Peyer's patch (tissue), 4 donors: ENCODE measurements around the gene PHB1. TPM values are rescaled to one million over a fixed set of nuclear protein-coding genes. Genes with fewer than 3 reads are reported as not detected.
A peak's percentile ranks its signal among the peaks of the same experiment; 100 is the strongest.

Experiments
- DNase-seq, 3 donors: peaks; one replicate each; pipeline ENCODE4 v3.0.0-alpha.2; 2017 to 2019
- H3K27ac ChIP-seq, 4 donors: fragments of 200-600 bp; sonication (generic); one replicate each; pipeline ENCODE4 v1.5.1; 2016 to 2019
- H3K27me3 ChIP-seq, 2 donors: fragments of 200-600 bp; sonication (generic); one replicate each; pipeline ENCODE4 v1.5.1; 2019
- H3K36me3 ChIP-seq, 3 donors: fragments of 200-600 bp; sonication (generic); one replicate each; pipeline ENCODE4 v1.5.1; 2016 to 2019
- H3K4me1 ChIP-seq, 4 donors: fragments of 200-600 bp; sonication (generic); one replicate each; pipeline ENCODE4 v1.5.1; 2016 to 2019
- H3K4me3 ChIP-seq, 4 donors: fragments of 200-600 bp; sonication (generic); 1 replicate in 3 of 4; 2 replicates in 1 of 4; pipeline ENCODE4 v1.5.1; 2016 to 2019; ENCODE audit warnings: mild to moderate bottlenecking in 1 of 4
- H3K9me3 ChIP-seq, 4 donors: fragments of 200-600 bp; sonication (generic); one replicate each; pipeline ENCODE4 v1.5.1; 2016 to 2019; ENCODE audit warnings: mild to moderate bottlenecking in 1 of 4
- POLR2A ChIP-seq, 2 donors: fragments of 450-650 bp; IDR thresholded peaks; one replicate each; pipeline ENCODE4 v1.5.1; 2017; ENCODE audit warnings: antibody characterized with exemption in 2 of 2, mild to moderate bottlenecking in 2 of 2, moderate library complexity in 2 of 2
- total RNA-seq, 4 donors: library from RNA; depleted of rRNA; stranded (reverse); fragments of >200 nt; gene quantifications; one replicate each; pipeline ENCODE4 v1.1.0, GENCODE V29; 2016
- TF ChIP-seq, protein P1 (sequence below), 6 experiments: fragments of 450-650 bp in 4 of 6; fragments of 200-600 bp in 2 of 6; sonication (generic) in 1 of 6; IDR thresholded peaks; one replicate each; pipeline ENCODE4 v1.5.1; 2017 to 2019; ENCODE audit warnings: antibody characterized with exemption in 6 of 6, mild to moderate bottlenecking in 3 of 6, moderate library complexity in 1 of 6

Gene PHB1
- total RNA-seq, 4 donors from 2014 or later, result 59.5 to 75.9 (median 69.9) TPM

DNA sequence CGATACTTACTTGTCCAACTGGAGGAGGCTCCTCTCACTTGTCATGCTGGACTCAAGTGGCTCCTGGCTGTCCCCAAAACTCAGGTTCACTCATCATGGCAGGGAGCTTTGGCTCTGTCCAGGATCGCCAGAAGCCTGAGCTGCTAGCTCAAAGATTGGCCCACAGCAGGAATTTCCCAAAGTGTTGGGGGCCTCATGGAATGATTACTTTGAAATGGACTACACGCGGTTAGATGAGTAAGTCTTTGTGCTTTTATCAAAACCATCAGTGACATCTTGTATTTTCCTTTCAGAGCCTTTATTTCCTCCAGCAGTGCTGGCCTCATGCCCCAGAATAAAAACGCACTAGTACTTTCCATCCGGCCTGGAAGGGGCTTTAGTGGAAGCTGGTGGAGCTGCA lies 29.2 kb upstream of the PHB1 start:
- no peak for TF ChIP-seq POLR2A (IDR thresholded peaks at IDR 0.05)
- TF ChIP-seq, protein P1, sequence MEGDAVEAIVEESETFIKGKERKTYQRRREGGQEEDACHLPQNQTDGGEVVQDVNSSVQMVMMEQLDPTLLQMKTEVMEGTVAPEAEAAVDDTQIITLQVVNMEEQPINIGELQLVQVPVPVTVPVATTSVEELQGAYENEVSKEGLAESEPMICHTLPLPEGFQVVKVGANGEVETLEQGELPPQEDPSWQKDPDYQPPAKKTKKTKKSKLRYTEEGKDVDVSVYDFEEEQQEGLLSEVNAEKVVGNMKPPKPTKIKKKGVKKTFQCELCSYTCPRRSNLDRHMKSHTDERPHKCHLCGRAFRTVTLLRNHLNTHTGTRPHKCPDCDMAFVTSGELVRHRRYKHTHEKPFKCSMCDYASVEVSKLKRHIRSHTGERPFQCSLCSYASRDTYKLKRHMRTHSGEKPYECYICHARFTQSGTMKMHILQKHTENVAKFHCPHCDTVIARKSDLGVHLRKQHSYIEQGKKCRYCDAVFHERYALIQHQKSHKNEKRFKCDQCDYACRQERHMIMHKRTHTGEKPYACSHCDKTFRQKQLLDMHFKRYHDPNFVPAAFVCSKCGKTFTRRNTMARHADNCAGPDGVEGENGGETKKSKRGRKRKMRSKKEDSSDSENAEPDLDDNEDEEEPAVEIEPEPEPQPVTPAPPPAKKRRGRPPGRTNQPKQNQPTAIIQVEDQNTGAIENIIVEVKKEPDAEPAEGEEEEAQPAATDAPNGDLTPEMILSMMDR (IDR thresholded peaks at IDR 0.05), result no peak
- Histone ChIP-seq H3K4me1 (no peaks in the 10 kb centered on the region), H3K36me3 (no peaks in the 10 kb centered on the region), H3K9me3 (no peaks in the 10 kb centered on the region), H3K4me3 (no peak overlapping the region), H3K27me3 (no peaks in the 10 kb centered on the region), H3K27ac (no peak overlapping the region)
- DNase-seq, result peak in 1 of 3 donors; percentile 21

DNA sequence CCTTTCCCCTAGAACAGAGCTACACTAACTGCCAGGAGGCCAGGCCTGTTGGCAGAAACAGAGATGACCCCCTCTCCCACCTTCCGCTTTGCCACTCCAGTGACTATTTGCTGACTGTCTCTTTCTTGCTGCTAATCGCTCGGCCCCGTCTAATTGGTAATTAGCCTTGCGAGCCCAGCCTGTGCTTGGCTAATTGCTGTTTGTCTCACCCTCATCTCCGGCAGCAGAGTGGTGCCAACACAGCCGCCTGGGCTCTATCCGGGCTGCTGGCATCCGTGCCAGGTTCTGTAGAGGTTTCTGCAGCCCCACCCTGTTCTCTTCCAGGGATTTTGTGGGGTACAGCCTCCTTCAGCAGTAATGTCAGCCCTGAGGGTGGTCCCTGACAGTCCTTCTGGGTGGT lies 27.4 kb upstream of the PHB1 start:
- no peak for DNase-seq
- Histone ChIP-seq H3K4me3 (no peak overlapping the region), H3K27ac (no peak overlapping the region), H3K27me3 (no peaks in the 10 kb centered on the region), H3K9me3 (no peaks in the 10 kb centered on the region), H3K4me1 (no peaks in the 10 kb centered on the region), H3K36me3 (no peaks in the 10 kb centered on the region)
- TF ChIP-seq, protein P1 (IDR thresholded peaks at IDR 0.05), result no peak
- TF ChIP-seq POLR2A (IDR thresholded peaks at IDR 0.05), result no peak

GRCh38 chr17:49441578-49441977 lies 26.9 kb upstream of the PHB1 start:
- no peaks in the 10 kb centered on the region for H3K4me1 ChIP-seq
- no peaks in the 10 kb centered on the region for H3K9me3 ChIP-seq
- DNase-seq, result no peak
- H3K27ac ChIP-seq, result no peak overlapping the region
- H3K4me3 ChIP-seq, result no peak overlapping the region
- no peaks in the 10 kb centered on the region for H3K27me3 ChIP-seq
- TF ChIP-seq, protein P1 (IDR thresholded peaks at IDR 0.05), result no peak
- TF ChIP-seq POLR2A (IDR thresholded peaks at IDR 0.05), result no peak
- no peaks in the 10 kb centered on the region for H3K36me3 ChIP-seq

DNA sequence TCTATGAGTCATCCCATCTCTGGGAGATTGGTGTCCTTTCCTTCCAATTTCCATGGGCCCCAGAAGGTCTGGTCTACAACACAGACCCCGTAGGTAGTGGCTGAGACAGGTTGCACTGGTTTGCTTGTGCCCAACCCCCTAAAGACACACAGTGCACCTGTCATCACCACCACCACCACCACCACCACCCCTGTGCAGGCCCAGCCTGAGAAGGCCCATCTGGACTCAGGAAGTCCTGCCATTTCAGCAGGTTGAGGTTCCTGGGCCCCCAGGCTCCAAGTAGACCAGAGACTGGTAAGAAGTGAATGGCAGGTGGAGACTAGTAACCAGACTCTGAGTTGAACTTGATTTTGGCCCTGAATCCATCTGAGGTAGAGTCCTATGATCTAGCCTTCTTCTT lies 25.9 kb upstream of the PHB1 start:
- Histone ChIP-seq H3K36me3 (no peaks in the 10 kb centered on the region), H3K4me3 (no peak overlapping the region), H3K4me1 (no peaks in the 10 kb centered on the region), H3K27ac (no peak overlapping the region), H3K9me3 (no peaks in the 10 kb centered on the region), H3K27me3 (no peaks in the 10 kb centered on the region)
- DNase-seq, result no peak
- no peak for TF ChIP-seq POLR2A (IDR thresholded peaks at IDR 0.05)
- TF ChIP-seq, protein P1 (IDR thresholded peaks at IDR 0.05), result no peak

- Histone ChIP-seq H3K27me3 (no peaks in the 10 kb centered on the region), H3K4me3 (no peak overlapping the region), H3K36me3 (no peaks in the 10 kb centered on the region), H3K9me3 (no peaks in the 10 kb centered on the region), H3K4me1 (no peaks in the 10 kb centered on the region), H3K27ac (no peak overlapping the region)
- TF ChIP-seq POLR2A (IDR thresholded peaks at IDR 0.05), result no peak
- TF ChIP-seq, protein P1 (IDR thresholded peaks at IDR 0.05), result no peak
- no peak for DNase-seq
Measured at GRCh38 chr17:49439673-49440571, 25.2 kb upstream of the PHB1 start.
